Gastroesophageal sphincter (tissue), 3 donors: ENCODE data around the gene VRK3.

Experiments
- EP300 ChIP-seq: sonication (generic); formaldehyde crosslinking; IDR thresholded peaks from one replicate; pipeline ENCODE4 v1.6.1; 2017; ENCODE audit warnings: antibody characterized with exemption, mild to moderate bottlenecking
- POLR2A ChIP-seq, 2 donors: fragments of 450-650 bp; IDR thresholded peaks; one replicate each; pipeline ENCODE4 v1.6.1; 2017; ENCODE audit warnings: antibody characterized with exemption in 2 of 2, mild to moderate bottlenecking in 2 of 2, moderate library complexity in 1 of 2
- POLR2AphosphoS5 ChIP-seq: sonication (generic); formaldehyde crosslinking; IDR thresholded peaks from one replicate; pipeline ENCODE4 v1.6.1; 2017; ENCODE audit warnings: antibody characterized with exemption
- TF ChIP-seq, protein P1 (sequence below), 4 experiments: fragments of 200-600 bp in 2 of 4; fragments of 450-650 bp in 2 of 4; sonication (generic) in 1 of 4; IDR thresholded peaks; one replicate each; pipeline ENCODE4 v1.5.1; 2017 to 2019; ENCODE audit warnings: antibody characterized with exemption in 4 of 4, mild to moderate bottlenecking in 2 of 4, moderate library complexity in 2 of 4

GRCh38 chr19:50024719-50025021 lies 502 bp downstream of the VRK3 start:
- TF ChIP-seq, protein P1, sequence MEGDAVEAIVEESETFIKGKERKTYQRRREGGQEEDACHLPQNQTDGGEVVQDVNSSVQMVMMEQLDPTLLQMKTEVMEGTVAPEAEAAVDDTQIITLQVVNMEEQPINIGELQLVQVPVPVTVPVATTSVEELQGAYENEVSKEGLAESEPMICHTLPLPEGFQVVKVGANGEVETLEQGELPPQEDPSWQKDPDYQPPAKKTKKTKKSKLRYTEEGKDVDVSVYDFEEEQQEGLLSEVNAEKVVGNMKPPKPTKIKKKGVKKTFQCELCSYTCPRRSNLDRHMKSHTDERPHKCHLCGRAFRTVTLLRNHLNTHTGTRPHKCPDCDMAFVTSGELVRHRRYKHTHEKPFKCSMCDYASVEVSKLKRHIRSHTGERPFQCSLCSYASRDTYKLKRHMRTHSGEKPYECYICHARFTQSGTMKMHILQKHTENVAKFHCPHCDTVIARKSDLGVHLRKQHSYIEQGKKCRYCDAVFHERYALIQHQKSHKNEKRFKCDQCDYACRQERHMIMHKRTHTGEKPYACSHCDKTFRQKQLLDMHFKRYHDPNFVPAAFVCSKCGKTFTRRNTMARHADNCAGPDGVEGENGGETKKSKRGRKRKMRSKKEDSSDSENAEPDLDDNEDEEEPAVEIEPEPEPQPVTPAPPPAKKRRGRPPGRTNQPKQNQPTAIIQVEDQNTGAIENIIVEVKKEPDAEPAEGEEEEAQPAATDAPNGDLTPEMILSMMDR (IDR thresholded peaks at IDR 0.05), result no peak
- no peak for TF ChIP-seq POLR2A (IDR thresholded peaks at IDR 0.05)
- TF ChIP-seq POLR2AphosphoS5, result no peak
- TF ChIP-seq EP300, result no peak
